ENCODE measurements around the gene EIF3B. TPM values are rescaled to one million over a fixed set of nuclear protein-coding genes. Genes with fewer than 3 reads are reported as not detected.
A peak's percentile ranks its signal among the peaks of the same experiment; 100 is the strongest.
"Not testable (repeated sequence)": the region's sequence is repeated elsewhere in the genome, so short reads cannot be mapped to it uniquely, and the experiment has no call there.

Gene EIF3B
- total and polyA plus RNA-seq, 3 donors from 2014 or later = 165 to 263 (median 237) TPM

- Histone ChIP-seq H3K27ac (no peak overlapping the region), H3K27me3 (no peaks in the 10 kb centered on the region), H3K4me3 (no peak overlapping the region), H3K4me1 (peaks cover 8% of the 10 kb centered on the region), H3K36me3 (ENCODE audit: low read depth, missing control alignments) (no peaks in the 10 kb centered on the region), H3K9me3 (no peaks in the 10 kb centered on the region)
- TF ChIP-seq POLR2A (IDR thresholded peaks at IDR 0.05) (no peak), CTCF (IDR thresholded peaks at IDR 0.05) (no peak)
- 80 to 94% methylated on average over 4 to 31 of the region's 31 CpGs for WGBS, 2 donors
- intact Hi-C loops (cut with DNase I; ENCODE audit: low total_unique reads) = no loop called here
- DNase-seq = no peak
Measured at GRCh38 chr7:2387897-2388636, 33.4 kb downstream of the EIF3B start.

- H3K27ac ChIP-seq = no peak overlapping the region
- H3K27me3 ChIP-seq = no peaks in the 10 kb centered on the region
- intact Hi-C loops (cut with DNase I; ENCODE audit: low total_unique reads) = no loop called here
- DNase-seq = no peak
- WGBS, 2 donors = 97% methylated on average over 5 of the region's 5 CpGs; no CpG with 5 or more reads in 1 of the 2 donors
- no peaks in the 10 kb centered on the region for H3K36me3 ChIP-seq (ENCODE audit: low read depth, missing control alignments)
- no peaks in the 10 kb centered on the region for H3K9me3 ChIP-seq
- H3K4me3 ChIP-seq = no peak overlapping the region
- peaks cover 11% of the 10 kb centered on the region for H3K4me1 ChIP-seq
- TF ChIP-seq CTCF (IDR thresholded peaks at IDR 0.05) (no peak), POLR2A (IDR thresholded peaks at IDR 0.05) (no peak)
Measured at GRCh38 chr7:2388637-2388954, 34.0 kb downstream of the EIF3B start.

- H3K27me3 ChIP-seq; H3K36me3 ChIP-seq (ENCODE audit: low read depth, missing control alignments); H3K4me3 ChIP-seq; intact Hi-C loops (cut with DNase I; ENCODE audit: low total_unique reads); H3K9me3 ChIP-seq: not testable (repeated sequence)
- Histone ChIP-seq H3K4me1 (peaks cover 17% of the 10 kb centered on the region), H3K27ac (peak overlapping the region in 1 of 2 donors; percentile 41)
- DNase-seq = peak; percentile 90
- 29 to 54% methylated on average over 15 to 16 of the region's 16 CpGs for WGBS, 2 donors
Measured at GRCh38 chr7:2390020-2390816, 35.6 kb downstream of the EIF3B start.

- no peak overlapping the region for H3K27ac ChIP-seq
- peak; percentile 59 for DNase-seq
- no peaks in the 10 kb centered on the region for H3K36me3 ChIP-seq (ENCODE audit: low read depth, missing control alignments)
- WGBS, 2 donors = 34 to 36% methylated on average over 12 of the region's 12 CpGs
- H3K27me3 ChIP-seq = no peaks in the 10 kb centered on the region
- TF ChIP-seq CTCF (IDR thresholded peaks at IDR 0.05) (no peak), POLR2A (IDR thresholded peaks at IDR 0.05) (no peak)
- H3K4me3 ChIP-seq = no peak overlapping the region
- intact Hi-C loops (cut with DNase I; ENCODE audit: low total_unique reads) = no loop called here
- no peaks in the 10 kb centered on the region for H3K9me3 ChIP-seq
- peaks cover 17% of the 10 kb centered on the region for H3K4me1 ChIP-seq
Measured at GRCh38 chr7:2393706-2394105, 39.1 kb downstream of the EIF3B start.

- no peak overlapping the region for H3K27ac ChIP-seq
- H3K9me3 ChIP-seq = no peaks in the 10 kb centered on the region
- TF ChIP-seq POLR2A (IDR thresholded peaks at IDR 0.05) (no peak), CTCF (IDR thresholded peaks at IDR 0.05) (no peak)
- no peak overlapping the region for H3K4me3 ChIP-seq
- 90 to 91% methylated on average over 16 to 21 of the region's 21 CpGs for WGBS, 2 donors
- H3K27me3 ChIP-seq = no peaks in the 10 kb centered on the region
- DNase-seq = no peak
- peaks cover 23% of the 10 kb centered on the region for H3K4me1 ChIP-seq
- H3K36me3 ChIP-seq (ENCODE audit: low read depth, missing control alignments) = no peaks in the 10 kb centered on the region
- intact Hi-C loops (cut with DNase I; ENCODE audit: low total_unique reads) = no loop called here
Measured at GRCh38 chr7:2394566-2395082, 40.0 kb downstream of the EIF3B start.

All from testis (tissue), 3 donors.